ENCODE data around the gene RBFOX1. TPM values are rescaled to one million over a fixed set of nuclear protein-coding genes. Genes with fewer than 3 reads are reported as not detected.

The RBFOX1 gene
- total RNA-seq, 1 donor from 2014 or later = not detected

- TF ChIP-seq, protein P1, sequence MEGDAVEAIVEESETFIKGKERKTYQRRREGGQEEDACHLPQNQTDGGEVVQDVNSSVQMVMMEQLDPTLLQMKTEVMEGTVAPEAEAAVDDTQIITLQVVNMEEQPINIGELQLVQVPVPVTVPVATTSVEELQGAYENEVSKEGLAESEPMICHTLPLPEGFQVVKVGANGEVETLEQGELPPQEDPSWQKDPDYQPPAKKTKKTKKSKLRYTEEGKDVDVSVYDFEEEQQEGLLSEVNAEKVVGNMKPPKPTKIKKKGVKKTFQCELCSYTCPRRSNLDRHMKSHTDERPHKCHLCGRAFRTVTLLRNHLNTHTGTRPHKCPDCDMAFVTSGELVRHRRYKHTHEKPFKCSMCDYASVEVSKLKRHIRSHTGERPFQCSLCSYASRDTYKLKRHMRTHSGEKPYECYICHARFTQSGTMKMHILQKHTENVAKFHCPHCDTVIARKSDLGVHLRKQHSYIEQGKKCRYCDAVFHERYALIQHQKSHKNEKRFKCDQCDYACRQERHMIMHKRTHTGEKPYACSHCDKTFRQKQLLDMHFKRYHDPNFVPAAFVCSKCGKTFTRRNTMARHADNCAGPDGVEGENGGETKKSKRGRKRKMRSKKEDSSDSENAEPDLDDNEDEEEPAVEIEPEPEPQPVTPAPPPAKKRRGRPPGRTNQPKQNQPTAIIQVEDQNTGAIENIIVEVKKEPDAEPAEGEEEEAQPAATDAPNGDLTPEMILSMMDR (conservative IDR thresholded peaks at IDR 0.05; ENCODE audit: low read depth, low read length) = no peak
- DNase-seq (ENCODE audit: low read depth) = no peak
- no peak overlapping the region for H3K4me3 ChIP-seq (ENCODE audit: low read depth, low read length)
These were observed 380.6 kb downstream of the RBFOX1 start for GRCh38 chr16:7713244-7713643.

DNA sequence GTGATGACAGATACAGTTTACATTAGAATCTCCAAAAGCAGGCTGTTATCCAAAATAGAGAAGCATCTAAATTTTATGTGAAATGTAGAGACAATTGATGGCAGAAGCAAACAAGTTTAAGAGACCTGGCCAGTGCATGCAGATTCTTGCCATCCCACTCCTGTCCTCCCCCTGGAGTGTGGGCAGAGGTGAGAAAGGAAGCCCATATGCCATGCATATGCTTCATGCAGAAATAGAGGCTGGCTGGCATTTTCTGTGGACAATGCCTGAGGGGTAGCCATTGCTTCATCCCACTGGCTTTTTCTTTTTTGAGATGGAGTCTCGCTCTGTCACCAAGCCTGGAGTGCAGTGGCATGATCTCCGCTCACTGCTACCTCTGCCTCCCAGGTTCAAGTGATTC is 382.1 kb downstream of the RBFOX1 start:
- no peak for DNase-seq (ENCODE audit: low read depth)
- TF ChIP-seq, protein P1 (conservative IDR thresholded peaks at IDR 0.05; ENCODE audit: low read depth, low read length) = no peak
- H3K4me3 ChIP-seq (ENCODE audit: low read depth, low read length) = no peak overlapping the region

DNA sequence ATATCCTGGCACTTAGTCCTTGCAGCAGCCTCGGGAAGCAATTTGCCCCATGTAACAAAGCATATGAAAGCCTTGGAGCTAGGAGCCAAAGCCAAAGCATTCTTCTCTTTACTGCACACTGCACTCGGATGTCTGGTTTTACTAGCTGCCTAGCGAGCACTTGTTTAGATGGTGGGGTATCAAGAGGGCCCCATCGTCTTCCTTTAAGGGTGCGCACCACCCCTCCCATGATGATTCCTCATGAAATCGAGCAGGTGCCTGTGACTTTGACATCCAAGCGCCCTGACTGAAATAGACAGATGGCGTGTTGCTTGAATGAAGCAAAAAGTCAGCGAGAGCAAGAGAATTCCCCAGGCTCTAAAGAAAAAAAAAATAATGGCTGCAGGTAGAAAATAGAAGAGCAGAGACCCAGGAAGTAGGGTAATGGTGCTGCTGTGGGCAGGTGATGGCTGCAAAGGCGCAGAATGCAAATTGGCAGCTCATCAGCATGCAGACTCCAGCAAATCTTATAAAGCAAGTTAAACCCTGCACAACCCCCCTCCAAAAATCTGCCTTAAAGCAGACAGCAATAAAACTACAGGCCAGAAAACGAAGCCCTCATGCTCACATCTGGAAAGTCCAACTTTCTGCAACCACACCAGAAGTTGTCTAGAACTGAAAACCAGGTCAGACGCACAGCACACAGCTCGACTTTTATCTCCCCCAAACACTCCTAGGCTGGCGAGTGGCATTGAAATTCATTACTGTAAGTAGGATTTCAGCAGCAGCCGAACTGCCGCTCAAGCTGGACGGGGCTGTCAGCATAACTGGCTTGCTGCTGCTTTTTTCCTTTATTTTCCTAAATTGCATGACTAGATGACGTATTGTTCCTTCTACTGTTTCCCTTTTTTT is 384.3 kb downstream of the RBFOX1 start:
- no peak for DNase-seq (ENCODE audit: low read depth)
- TF ChIP-seq, protein P1 (conservative IDR thresholded peaks at IDR 0.05; ENCODE audit: low read depth, low read length) = no peak
- H3K4me3 ChIP-seq (ENCODE audit: low read depth, low read length) = no peak overlapping the region

GRCh38 chr16:7722761-7723160 is 390.1 kb downstream of the RBFOX1 start:
- TF ChIP-seq, protein P1 (conservative IDR thresholded peaks at IDR 0.05; ENCODE audit: low read depth, low read length) = no peak
- H3K4me3 ChIP-seq (ENCODE audit: low read depth, low read length) = no peak overlapping the region
- no peak for DNase-seq (ENCODE audit: low read depth)

DNA sequence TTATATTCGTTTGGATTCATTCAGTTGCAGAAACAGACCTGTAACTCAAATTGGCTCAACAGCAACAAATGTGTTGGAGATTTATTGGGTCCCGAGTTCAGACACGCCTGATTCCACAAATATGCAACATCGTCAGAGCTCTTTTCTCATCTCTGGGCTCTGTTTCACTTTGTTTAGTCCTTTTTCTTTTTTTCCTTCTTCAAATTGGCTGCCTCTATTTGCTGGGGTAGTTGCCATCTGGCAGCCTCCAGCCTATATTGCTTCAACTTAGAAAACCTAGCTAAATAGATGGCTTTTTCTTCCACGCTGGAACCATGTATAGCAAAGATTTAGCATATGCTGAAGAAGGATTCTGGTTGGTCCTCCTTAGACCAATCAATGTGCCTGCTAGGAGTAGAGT is 398.5 kb downstream of the RBFOX1 start:
- no peak for DNase-seq (ENCODE audit: low read depth)
- TF ChIP-seq, protein P1 (conservative IDR thresholded peaks at IDR 0.05; ENCODE audit: low read depth, low read length) = no peak
- no peak overlapping the region for H3K4me3 ChIP-seq (ENCODE audit: low read depth, low read length)

GRCh38 chr16:7736138-7736665 is 403.6 kb downstream of the RBFOX1 start:
- TF ChIP-seq, protein P1 (conservative IDR thresholded peaks at IDR 0.05; ENCODE audit: low read depth, low read length) = no peak
- H3K4me3 ChIP-seq (ENCODE audit: low read depth, low read length) = no peak overlapping the region
- DNase-seq (ENCODE audit: low read depth) = no peak

Data from epithelial cell of proximal tubule (primary cell).